GM18873 (cell line): ENCODE data around the gene SMOC2.

ENCODE experiments used
- ATAC-seq: cut with Tn5 transposase; IDR thresholded peaks from one replicate; pipeline ENCODE4 v1.9.1; 2021; ENCODE audit warnings: mild to moderate bottlenecking, moderate library complexity, moderate number of reproducible peaks; ENCODE audit not compliant: unreplicated experiment, low FRiP score

SMOC2 gene

GRCh38 chr6:168441434-168442391, 729 bp downstream of the SMOC2 start:
- ATAC-seq: no peak

- ATAC-seq: no peak
Observed at GRCh38 chr6:168442646-168443045, 1.7 kb downstream of the SMOC2 start.

- no peak for ATAC-seq
Observed at GRCh38 chr6:168447282-168447681, 6.3 kb downstream of the SMOC2 start.

- ATAC-seq: no peak
Observed at GRCh38 chr6:168447700-168448099, 6.7 kb downstream of the SMOC2 start.

GRCh38 chr6:168448243-168448855, 7.4 kb downstream of the SMOC2 start:
- no peak for ATAC-seq

- no peak for ATAC-seq
Observed at GRCh38 chr6:168450917-168451316, 9.9 kb downstream of the SMOC2 start.

GRCh38 chr6:168451805-168452517, 11.0 kb downstream of the SMOC2 start:
- no peak for ATAC-seq

- no peak for ATAC-seq
Observed at GRCh38 chr6:168452685-168453377, 11.8 kb downstream of the SMOC2 start.

GRCh38 chr6:168455847-168456530, 15.0 kb downstream of the SMOC2 start:
- no peak for ATAC-seq

- ATAC-seq: no peak
Observed at GRCh38 chr6:168456907-168457652, 16.1 kb downstream of the SMOC2 start.

- no peak for ATAC-seq
Observed at GRCh38 chr6:168457653-168457934, 16.6 kb downstream of the SMOC2 start.

- ATAC-seq: no peak
Observed at GRCh38 chr6:168458101-168458500, 17.1 kb downstream of the SMOC2 start.

- ATAC-seq: no peak
Observed at GRCh38 chr6:168459572-168459971, 18.6 kb downstream of the SMOC2 start.

- no peak for ATAC-seq
Observed at GRCh38 chr6:168462289-168462853, 21.4 kb downstream of the SMOC2 start.

GRCh38 chr6:168464546-168464945, 23.6 kb downstream of the SMOC2 start:
- no peak for ATAC-seq

GRCh38 chr6:168468045-168468444, 27.1 kb downstream of the SMOC2 start:
- no peak for ATAC-seq

- ATAC-seq: no peak
Observed at GRCh38 chr6:168469521-168469920, 28.5 kb downstream of the SMOC2 start.

GRCh38 chr6:168469926-168470325, 28.9 kb downstream of the SMOC2 start:
- no peak for ATAC-seq

GRCh38 chr6:168472363-168472762, 31.4 kb downstream of the SMOC2 start:
- ATAC-seq: no peak
